H9 (cell line): ENCODE results near the gene EPHB6. TPM values are rescaled to one million over a fixed set of nuclear protein-coding genes. Genes with fewer than 3 reads are reported as not detected.

Source experiments
- DNase-seq: peaks from one replicate; pipeline ENCODE4 v3.0.0-alpha.2; 2017
- H2AFZ ChIP-seq: one replicate; pipeline ENCODE4 v1.6.1; 2013; ENCODE audit warnings: mild to moderate bottlenecking, low read length, control low read depth, moderate library complexity
- H2AK5ac ChIP-seq: 2 replicates; pipeline ENCODE4 v1.6.1; 2013; ENCODE audit warnings: low read length, control low read depth, mixed read lengths; ENCODE audit not compliant: insufficient read length
- H2BK120ac ChIP-seq: one replicate; pipeline ENCODE4 v1.6.1; 2013; ENCODE audit warnings: low read depth, mild to moderate bottlenecking, low read length, control low read depth, inconsistent platforms; ENCODE audit not compliant: poor library complexity, severe bottlenecking
- H2BK12ac ChIP-seq: 2 replicates; pipeline ENCODE4 v1.6.1; 2013; ENCODE audit warnings: low read length, control low read depth, mixed read lengths, low read depth; ENCODE audit not compliant: insufficient read length
- H2BK15ac ChIP-seq: 2 replicates; pipeline ENCODE4 v1.6.1; 2013; ENCODE audit warnings: low read depth, low read length, control low read depth
- H2BK20ac ChIP-seq: one replicate; pipeline ENCODE4 v1.6.1; 2013; ENCODE audit warnings: low read depth, mild to moderate bottlenecking, low read length, control low read depth, inconsistent platforms; ENCODE audit not compliant: poor library complexity, severe bottlenecking
- H2BK5ac ChIP-seq: 2 replicates; pipeline ENCODE4 v1.6.1; 2013; ENCODE audit warnings: low read length, control low read depth, mixed read lengths; ENCODE audit not compliant: insufficient read length
- H3K14ac ChIP-seq: 2 replicates; pipeline ENCODE4 v1.6.1; 2013; ENCODE audit warnings: low read length, control low read depth; ENCODE audit not compliant: insufficient read depth
- H3K18ac ChIP-seq: 2 replicates; pipeline ENCODE4 v1.6.1; 2013; ENCODE audit warnings: low read depth, mild to moderate bottlenecking, mixed read lengths, low read length, control low read depth; ENCODE audit not compliant: insufficient read length
- H3K23ac ChIP-seq: 2 replicates; pipeline ENCODE4 v1.6.1; 2013; ENCODE audit warnings: low read length, control low read depth, mixed read lengths, low read depth; ENCODE audit not compliant: insufficient read length
- H3K23me2 ChIP-seq: 2 replicates; pipeline ENCODE4 v1.6.1; 2013; ENCODE audit warnings: low read depth, mild to moderate bottlenecking, mixed read lengths, low read length, control low read depth; ENCODE audit not compliant: insufficient read length, poor library complexity, severe bottlenecking
- H3K27ac ChIP-seq: 2 replicates; pipeline ENCODE4 v1.5.1; 2013; ENCODE audit warnings: low read length, control low read depth, mixed read lengths, low read depth; ENCODE audit not compliant: insufficient read length
- H3K27me3 ChIP-seq: 2 replicates; pipeline ENCODE4 v1.6.1; 2013; ENCODE audit warnings: low read length, control low read depth, inconsistent platforms; ENCODE audit not compliant: insufficient read depth
- H3K4ac ChIP-seq: 2 replicates; pipeline ENCODE4 v1.6.1; 2013; ENCODE audit warnings: low read depth, mild to moderate bottlenecking, control low read depth, inconsistent platforms, low read length, moderate library complexity
- H3K4me1 ChIP-seq: 2 replicates; pipeline ENCODE4 v1.6.1; 2013; ENCODE audit warnings: low read length, control low read depth, inconsistent platforms; ENCODE audit not compliant: insufficient read depth
- H3K4me2 ChIP-seq: 2 replicates; pipeline ENCODE4 v1.6.1; 2013; ENCODE audit warnings: low read length, control low read depth, mixed read lengths; ENCODE audit not compliant: insufficient read length, insufficient read depth
- H3K56ac ChIP-seq: 2 replicates; pipeline ENCODE4 v1.6.1; 2013; ENCODE audit warnings: low read depth, mild to moderate bottlenecking, mixed read lengths, low read length, control low read depth; ENCODE audit not compliant: insufficient read length
- H3K79me1 ChIP-seq: 2 replicates; pipeline ENCODE4 v1.6.1; 2013; ENCODE audit warnings: low read depth, mild to moderate bottlenecking, moderate library complexity, low read length, control low read depth, inconsistent platforms; ENCODE audit not compliant: insufficient read depth, poor library complexity, severe bottlenecking
- H3K79me2 ChIP-seq: 2 replicates; pipeline ENCODE4 v1.6.1; 2013; ENCODE audit warnings: low read length, control low read depth, inconsistent platforms; ENCODE audit not compliant: insufficient read depth
- H3K9ac ChIP-seq: 2 replicates; pipeline ENCODE4 v1.6.1; 2013; ENCODE audit warnings: low read length, control low read depth, mixed read lengths; ENCODE audit not compliant: insufficient read length; ENCODE audit errors: extremely low read depth
- H3K9me3 ChIP-seq: one replicate; pipeline ENCODE4 v1.6.1; 2013; ENCODE audit warnings: low read depth, low read length, inconsistent platforms; ENCODE audit not compliant: control insufficient read depth
- H3T11ph ChIP-seq: one replicate; pipeline ENCODE4 v1.6.1; 2013; ENCODE audit warnings: mild to moderate bottlenecking, low read length, control low read depth, inconsistent platforms
- H4K20me1 ChIP-seq: one replicate; pipeline ENCODE4 v1.6.1; 2013; ENCODE audit not compliant: control insufficient read depth, insufficient read length, insufficient read depth
- H4K5ac ChIP-seq: 2 replicates; pipeline ENCODE4 v1.6.1; 2013; ENCODE audit warnings: low read depth, mild to moderate bottlenecking, mixed read lengths, low read length, control low read depth; ENCODE audit not compliant: insufficient read length
- H4K8ac ChIP-seq: replicated peaks from 2 replicates; pipeline ENCODE4 v1.6.1; 2013; ENCODE audit warnings: low read length, control low read depth, mixed read lengths, low read depth; ENCODE audit not compliant: insufficient read length
- H4K91ac ChIP-seq: 2 replicates; pipeline ENCODE4 v1.6.1; 2013; ENCODE audit warnings: low read depth, mild to moderate bottlenecking, moderate library complexity, mixed read lengths, low read length, control low read depth; ENCODE audit not compliant: insufficient read length
- H3K27ac Mint-ChIP-seq, 3 experiments: 2 replicates in 2 of 3; 3 replicates in 1 of 3; pipeline ENCODE4 v1.8.0; 2020 to 2021; ENCODE audit warnings: mixed read lengths in 3 of 3, mild to moderate bottlenecking in 1 of 3, moderate library complexity in 1 of 3
- H3K27me3 Mint-ChIP-seq: 2 replicates; pipeline ENCODE4 v1.8.0; 2021; ENCODE audit warnings: low read depth, mild to moderate bottlenecking, moderate library complexity, mixed read lengths
- H3K36me3 Mint-ChIP-seq, 3 experiments: 2 replicates in 2 of 3; 3 replicates in 1 of 3; pipeline ENCODE4 v1.8.0; 2020 to 2021; ENCODE audit warnings: low read depth in 3 of 3, mixed read lengths in 3 of 3; ENCODE audit not compliant: insufficient read depth in 1 of 3
- H3K4me1 Mint-ChIP-seq, 2 experiments: 2 replicates each; pipeline ENCODE4 v1.8.0; 2020; ENCODE audit warnings: mixed read lengths in 2 of 2
- H3K4me3 Mint-ChIP-seq, 2 experiments: 2 replicates in 1 of 2; 3 replicates in 1 of 2; pipeline ENCODE4 v1.8.0; 2020 to 2021; ENCODE audit warnings: mild to moderate bottlenecking in 2 of 2, mixed read lengths in 2 of 2, moderate library complexity in 1 of 2
- H3K9me3 Mint-ChIP-seq, 2 experiments: 2 replicates in 1 of 2; 3 replicates in 1 of 2; pipeline ENCODE4 v1.8.0; 2020; ENCODE audit warnings: mild to moderate bottlenecking in 2 of 2, mixed read lengths in 2 of 2, moderate library complexity in 1 of 2
- WGBS: extraction: QIAGEN DNeasy Blood & Tissue Kit; methylation state at CpG from one replicate; pipeline ENCODE4 v1.1.7; 2013; ENCODE audit warnings: missing lambda C conversion rate, low lambda C conversion rate, mixed read lengths; ENCODE audit not compliant: insufficient read length; ENCODE audit errors: extremely low coverage; 5-methylcytosine and 5-hydroxymethylcytosine counted together
- total RNA-seq: library from RNA; stranded (reverse); gene quantifications from 2 replicates; pipeline ENCODE4 v1.2.1, GENCODE V29; 2021
- TF ChIP-seq, protein P1 (sequence below): fragments of 200-600 bp; sonication (generic); conservative IDR thresholded peaks from 3 replicates; pipeline ENCODE4 v1.8.0; 2021; ENCODE audit warnings: antibody characterized with exemption, mild to moderate bottlenecking

EPHB6 gene
- total RNA-seq, 1 experiment from 2014 or later: 9.7 TPM

- Histone ChIP-seq H2BK5ac (no peak overlapping the region), H3K9me3 (no peaks in the 10 kb centered on the region), H2BK12ac (no peak overlapping the region), H2AFZ (no peak overlapping the region), H3K4ac (no peak overlapping the region), H3K27me3 (no peaks in the 10 kb centered on the region), H2BK120ac (no peak overlapping the region), H4K5ac (no peak overlapping the region), H3K23ac (no peak overlapping the region), H4K91ac (no peak overlapping the region), H2BK15ac (no peak overlapping the region), H3T11ph (no peak overlapping the region), H2AK5ac (no peak overlapping the region), H3K14ac (no peak overlapping the region), H3K18ac (no peak overlapping the region), H4K20me1 (no peaks in the 10 kb centered on the region), H3K56ac (no peak overlapping the region), H3K79me2 (no peaks in the 10 kb centered on the region), H3K79me1 (no peaks in the 10 kb centered on the region), H3K4me2 (no peak overlapping the region), H3K9ac (no peak overlapping the region), H3K23me2 (no peaks in the 10 kb centered on the region), H3K27ac (no peak overlapping the region), H3K4me1 (no peaks in the 10 kb centered on the region), H2BK20ac (no peak overlapping the region), H4K8ac (no peak overlapping the region)
- Mint-ChIP-seq H3K9me3 (no peaks in the 10 kb centered on the region), H3K4me1 (no peaks in the 10 kb centered on the region), H3K27ac (no peak overlapping the region), H3K4me3 (no peak overlapping the region), H3K27me3 (no peaks in the 10 kb centered on the region), H3K36me3 (no peaks in the 10 kb centered on the region)
- DNase-seq: no peak
- TF ChIP-seq, protein P1, sequence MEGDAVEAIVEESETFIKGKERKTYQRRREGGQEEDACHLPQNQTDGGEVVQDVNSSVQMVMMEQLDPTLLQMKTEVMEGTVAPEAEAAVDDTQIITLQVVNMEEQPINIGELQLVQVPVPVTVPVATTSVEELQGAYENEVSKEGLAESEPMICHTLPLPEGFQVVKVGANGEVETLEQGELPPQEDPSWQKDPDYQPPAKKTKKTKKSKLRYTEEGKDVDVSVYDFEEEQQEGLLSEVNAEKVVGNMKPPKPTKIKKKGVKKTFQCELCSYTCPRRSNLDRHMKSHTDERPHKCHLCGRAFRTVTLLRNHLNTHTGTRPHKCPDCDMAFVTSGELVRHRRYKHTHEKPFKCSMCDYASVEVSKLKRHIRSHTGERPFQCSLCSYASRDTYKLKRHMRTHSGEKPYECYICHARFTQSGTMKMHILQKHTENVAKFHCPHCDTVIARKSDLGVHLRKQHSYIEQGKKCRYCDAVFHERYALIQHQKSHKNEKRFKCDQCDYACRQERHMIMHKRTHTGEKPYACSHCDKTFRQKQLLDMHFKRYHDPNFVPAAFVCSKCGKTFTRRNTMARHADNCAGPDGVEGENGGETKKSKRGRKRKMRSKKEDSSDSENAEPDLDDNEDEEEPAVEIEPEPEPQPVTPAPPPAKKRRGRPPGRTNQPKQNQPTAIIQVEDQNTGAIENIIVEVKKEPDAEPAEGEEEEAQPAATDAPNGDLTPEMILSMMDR: no peak
- no CpG with 5 or more reads among the region's 1 CpG for WGBS
These were observed 12.6 kb upstream of the EPHB6 start for GRCh38 chr7:142842251-142842766.
